ENCODE measurements around the gene CHRM4.

DNA sequence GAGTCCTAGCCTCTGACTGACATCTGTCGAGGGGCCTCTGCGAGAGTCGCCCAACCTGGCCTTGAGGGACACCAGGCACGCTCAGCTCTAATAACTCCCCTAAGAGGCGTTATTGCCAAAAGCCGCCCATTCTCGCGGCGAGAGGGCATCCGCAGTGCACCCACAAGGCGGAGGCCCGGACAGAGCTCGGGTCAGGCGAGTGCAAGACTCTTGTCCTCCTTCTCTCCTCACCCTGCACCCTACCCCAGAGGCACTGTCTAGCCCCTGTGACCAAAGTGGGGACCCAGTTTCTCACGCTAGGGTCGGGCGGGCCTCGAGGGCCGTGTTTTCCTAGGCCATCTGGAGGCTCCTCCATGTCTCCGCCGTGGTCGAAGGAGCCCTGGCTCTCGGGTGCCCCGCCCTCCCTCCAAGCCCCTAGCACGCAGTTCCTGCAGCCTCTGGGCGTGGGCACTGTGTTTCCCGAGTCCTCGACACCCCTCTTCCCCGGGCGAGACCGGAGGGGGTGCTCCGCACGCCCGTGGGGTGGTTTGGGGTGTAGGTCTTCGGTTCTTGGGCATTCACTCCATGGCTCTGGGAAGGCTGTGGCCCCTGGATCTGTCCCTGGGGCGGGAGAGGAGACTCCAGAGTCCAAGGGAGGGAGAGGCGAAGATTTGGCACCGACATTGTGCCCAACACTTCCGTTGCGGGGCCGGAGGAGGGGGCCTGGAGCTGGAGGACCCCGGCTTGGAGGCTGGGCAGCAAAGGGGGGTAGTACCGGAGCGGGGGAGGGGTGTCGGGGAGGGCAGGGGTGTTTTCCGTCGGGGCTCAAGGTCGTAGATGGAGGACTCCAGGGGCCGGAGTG is 1.0 kb downstream of the CHRM4 start:
- TF ChIP-seq, protein P1, sequence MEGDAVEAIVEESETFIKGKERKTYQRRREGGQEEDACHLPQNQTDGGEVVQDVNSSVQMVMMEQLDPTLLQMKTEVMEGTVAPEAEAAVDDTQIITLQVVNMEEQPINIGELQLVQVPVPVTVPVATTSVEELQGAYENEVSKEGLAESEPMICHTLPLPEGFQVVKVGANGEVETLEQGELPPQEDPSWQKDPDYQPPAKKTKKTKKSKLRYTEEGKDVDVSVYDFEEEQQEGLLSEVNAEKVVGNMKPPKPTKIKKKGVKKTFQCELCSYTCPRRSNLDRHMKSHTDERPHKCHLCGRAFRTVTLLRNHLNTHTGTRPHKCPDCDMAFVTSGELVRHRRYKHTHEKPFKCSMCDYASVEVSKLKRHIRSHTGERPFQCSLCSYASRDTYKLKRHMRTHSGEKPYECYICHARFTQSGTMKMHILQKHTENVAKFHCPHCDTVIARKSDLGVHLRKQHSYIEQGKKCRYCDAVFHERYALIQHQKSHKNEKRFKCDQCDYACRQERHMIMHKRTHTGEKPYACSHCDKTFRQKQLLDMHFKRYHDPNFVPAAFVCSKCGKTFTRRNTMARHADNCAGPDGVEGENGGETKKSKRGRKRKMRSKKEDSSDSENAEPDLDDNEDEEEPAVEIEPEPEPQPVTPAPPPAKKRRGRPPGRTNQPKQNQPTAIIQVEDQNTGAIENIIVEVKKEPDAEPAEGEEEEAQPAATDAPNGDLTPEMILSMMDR (IDR thresholded peaks at IDR 0.05): no peak
- TF ChIP-seq POLR2AphosphoS5 (IDR thresholded peaks at IDR 0.05) (no peak), POLR2A (IDR thresholded peaks at IDR 0.05) (no peak)
